Mesendoderm (in vitro differentiated cells): Measurements from ENCODE around the gene FBXL17.

Experiments used
- DNase-seq: peaks from one replicate; pipeline ENCODE4 v3.0.0; 2013
- H2AK5ac ChIP-seq: 2 replicates; pipeline ENCODE4 v1.6.1; 2013; ENCODE audit warnings: low read length, inconsistent platforms
- H2BK120ac ChIP-seq: 2 replicates; pipeline ENCODE4 v1.6.1; 2013; ENCODE audit warnings: low read depth, mild to moderate bottlenecking, low read length, moderate library complexity, mixed read lengths
- H2BK15ac ChIP-seq: replicated peaks from 2 replicates; pipeline ENCODE4 v1.6.1; 2013; ENCODE audit warnings: low read depth, mild to moderate bottlenecking, moderate library complexity
- H2BK5ac ChIP-seq: 2 replicates; pipeline ENCODE4 v1.6.1; 2013; ENCODE audit warnings: low read length, inconsistent platforms
- H3K18ac ChIP-seq: 2 replicates; pipeline ENCODE4 v1.6.1; 2013; ENCODE audit warnings: mild to moderate bottlenecking, low read length, mixed read lengths
- H3K23ac ChIP-seq: one replicate; pipeline ENCODE4 v1.6.1; 2013; ENCODE audit warnings: low read length
- H3K27ac ChIP-seq: 2 replicates; pipeline ENCODE4 v1.5.1; 2013; ENCODE audit warnings: low read depth, mild to moderate bottlenecking, inconsistent platforms, low read length, moderate library complexity
- H3K27me3 ChIP-seq: 2 replicates; pipeline ENCODE4 v1.6.1; 2013; ENCODE audit warnings: low read length, control low read depth, mild to moderate bottlenecking, inconsistent platforms; ENCODE audit not compliant: insufficient read depth, poor library complexity
- H3K36me3 ChIP-seq: 2 replicates; pipeline ENCODE4 v1.6.1; 2013; ENCODE audit warnings: low read length, inconsistent platforms; ENCODE audit not compliant: control insufficient read depth, insufficient read depth
- H3K4ac ChIP-seq: one replicate; pipeline ENCODE4 v1.6.1; 2013; ENCODE audit warnings: low read depth, mild to moderate bottlenecking, low read length, moderate library complexity
- H3K4me1 ChIP-seq: 2 replicates; pipeline ENCODE4 v1.6.1; 2013; ENCODE audit warnings: low read depth, low read length, inconsistent platforms; ENCODE audit not compliant: control insufficient read depth
- H3K4me2 ChIP-seq: 2 replicates; pipeline ENCODE4 v1.6.1; 2013; ENCODE audit warnings: low read length
- H3K4me3 ChIP-seq: 2 replicates; pipeline ENCODE4 v1.5.1; 2013; ENCODE audit warnings: mild to moderate bottlenecking, low read length
- H3K56ac ChIP-seq: one replicate; pipeline ENCODE4 v1.6.1; 2013; ENCODE audit warnings: low read length
- H3K79me1 ChIP-seq: 2 replicates; pipeline ENCODE4 v1.6.1; 2013; ENCODE audit warnings: low read length, inconsistent platforms
- H3K79me2 ChIP-seq: 2 replicates; pipeline ENCODE4 v1.6.1; 2013; ENCODE audit warnings: mild to moderate bottlenecking, low read length; ENCODE audit not compliant: control insufficient read depth, insufficient read depth
- H3K9ac ChIP-seq: 2 replicates; pipeline ENCODE4 v1.6.1; 2013; ENCODE audit warnings: low read length, inconsistent platforms
- H4K5ac ChIP-seq: one replicate; pipeline ENCODE4 v1.6.1; 2013; ENCODE audit warnings: low read length
- H4K8ac ChIP-seq: one replicate; pipeline ENCODE4 v1.6.1; 2013; ENCODE audit warnings: low read depth, mild to moderate bottlenecking, control low read depth, low read length, moderate library complexity
- WGBS: extraction: QIAGEN DNeasy Blood & Tissue Kit; methylation state at CpG from one replicate; pipeline ENCODE4 v1.1.7; 2013; ENCODE audit warnings: low lambda C conversion rate, missing lambda C conversion rate; ENCODE audit not compliant: insufficient coverage; ENCODE audit errors: extremely low coverage; 5-methylcytosine and 5-hydroxymethylcytosine counted together

FBXL17 gene

DNA sequence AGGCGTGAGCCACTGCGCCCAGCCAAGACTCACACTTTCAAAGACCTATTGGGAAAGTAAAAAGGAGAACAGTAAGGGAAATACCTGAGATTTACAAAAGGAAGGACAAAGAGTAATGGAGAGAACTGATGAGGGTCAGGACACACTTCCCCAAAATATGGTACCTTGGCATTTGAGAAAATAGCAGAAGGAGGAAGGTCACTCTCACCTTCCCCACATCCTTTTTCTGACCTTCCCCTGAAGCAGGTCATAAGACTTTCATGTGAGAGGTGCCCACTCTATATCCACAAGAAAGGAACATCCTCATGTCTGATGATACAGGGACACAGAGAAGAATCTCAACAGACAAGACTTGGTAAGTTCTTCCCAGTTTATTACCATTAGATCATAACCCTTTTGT is 272.8 kb downstream of the FBXL17 start:
- Histone ChIP-seq H3K27ac (no peak overlapping the region), H3K27me3 (no peaks in the 10 kb centered on the region), H3K79me2 (no peaks in the 10 kb centered on the region), H2BK15ac (no peak overlapping the region), H3K9ac (no peak overlapping the region), H3K4ac (no peak overlapping the region), H3K18ac (no peak overlapping the region), H3K4me1 (no peaks in the 10 kb centered on the region), H2BK120ac (no peak overlapping the region), H3K4me3 (no peak overlapping the region), H4K5ac (no peak overlapping the region), H2AK5ac (no peak overlapping the region), H3K23ac (no peak overlapping the region), H2BK5ac (no peak overlapping the region), H4K8ac (no peak overlapping the region), H3K36me3 (no peaks in the 10 kb centered on the region), H3K4me2 (no peak overlapping the region), H3K56ac (no peak overlapping the region), H3K79me1 (no peaks in the 10 kb centered on the region)
- DNase-seq, result no peak
- WGBS, result no CpG with 5 or more reads among the region's 2 CpGs

DNA sequence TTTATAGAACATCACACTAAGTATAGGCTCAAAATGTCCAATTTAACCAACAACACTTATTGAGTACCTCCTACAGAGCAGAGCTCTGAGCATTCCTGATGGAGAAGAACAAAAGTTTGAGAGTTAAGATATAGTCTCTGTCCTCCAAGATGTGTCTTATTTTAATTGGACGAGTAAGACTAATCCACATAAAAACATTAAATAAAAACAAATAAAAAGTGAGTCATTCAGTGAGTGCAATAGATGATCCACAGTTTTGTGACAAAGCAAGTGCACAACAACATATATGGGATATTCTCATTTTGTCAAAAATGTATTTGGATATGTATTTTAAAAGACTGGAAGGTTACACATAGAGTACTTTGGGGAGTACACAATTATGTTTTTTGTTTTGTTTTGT is 277.4 kb downstream of the FBXL17 start:
- H2BK15ac ChIP-seq, result no peak overlapping the region
- H3K56ac ChIP-seq, result no peak overlapping the region
- H3K18ac ChIP-seq, result no peak overlapping the region
- no peak overlapping the region for H2AK5ac ChIP-seq
- H2BK120ac ChIP-seq, result no peak overlapping the region
- WGBS, result no CpG with 5 or more reads among the region's 1 CpG
- no peaks in the 10 kb centered on the region for H3K27me3 ChIP-seq
- no peak overlapping the region for H3K9ac ChIP-seq
- no peak overlapping the region for H4K8ac ChIP-seq
- no peak overlapping the region for H3K4ac ChIP-seq
- no peaks in the 10 kb centered on the region for H3K79me2 ChIP-seq
- no peak overlapping the region for H3K27ac ChIP-seq
- no peak overlapping the region for H3K23ac ChIP-seq
- H3K4me1 ChIP-seq, result no peaks in the 10 kb centered on the region
- no peak overlapping the region for H2BK5ac ChIP-seq
- no peak overlapping the region for H3K4me3 ChIP-seq
- DNase-seq, result no peak
- H3K4me2 ChIP-seq, result no peak overlapping the region
- H3K36me3 ChIP-seq, result no peaks in the 10 kb centered on the region
- no peaks in the 10 kb centered on the region for H3K79me1 ChIP-seq
- no peak overlapping the region for H4K5ac ChIP-seq

DNA sequence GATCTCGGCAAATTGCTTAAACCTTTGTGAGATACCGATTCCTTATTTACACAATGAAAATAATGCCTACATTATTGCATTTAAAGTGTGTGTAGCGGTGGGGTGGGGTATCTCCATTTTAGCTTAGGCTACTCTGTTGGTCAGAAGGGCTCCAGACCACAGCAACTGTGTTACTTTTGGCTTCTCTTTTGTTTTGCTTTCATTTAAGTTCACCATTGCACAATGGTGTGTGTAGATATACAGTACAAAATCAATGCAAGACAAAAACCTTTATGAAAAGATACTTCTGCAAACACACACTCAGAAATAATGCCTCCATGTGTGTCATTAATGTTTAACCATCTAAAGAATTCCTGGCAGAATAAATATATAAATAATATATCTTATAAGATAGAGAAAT is 279.4 kb downstream of the FBXL17 start:
- no peak overlapping the region for H4K8ac ChIP-seq
- H3K23ac ChIP-seq, result no peak overlapping the region
- H3K36me3 ChIP-seq, result no peaks in the 10 kb centered on the region
- no peaks in the 10 kb centered on the region for H3K27me3 ChIP-seq
- H3K79me1 ChIP-seq, result no peaks in the 10 kb centered on the region
- H3K18ac ChIP-seq, result peak overlapping the region; percentile 39
- H3K4me3 ChIP-seq, result no peak overlapping the region
- no peak overlapping the region for H3K4ac ChIP-seq
- H2BK15ac ChIP-seq, result no peak overlapping the region
- H3K27ac ChIP-seq, result no peak overlapping the region
- H3K56ac ChIP-seq, result no peak overlapping the region
- H2AK5ac ChIP-seq, result no peak overlapping the region
- H4K5ac ChIP-seq, result no peak overlapping the region
- H2BK5ac ChIP-seq, result no peak overlapping the region
- H3K79me2 ChIP-seq, result no peaks in the 10 kb centered on the region
- H3K9ac ChIP-seq, result no peak overlapping the region
- H3K4me2 ChIP-seq, result no peak overlapping the region
- WGBS, result no CpG with 5 or more reads among the region's 3 CpGs
- no peak for DNase-seq
- no peaks in the 10 kb centered on the region for H3K4me1 ChIP-seq
- H2BK120ac ChIP-seq, result no peak overlapping the region

DNA sequence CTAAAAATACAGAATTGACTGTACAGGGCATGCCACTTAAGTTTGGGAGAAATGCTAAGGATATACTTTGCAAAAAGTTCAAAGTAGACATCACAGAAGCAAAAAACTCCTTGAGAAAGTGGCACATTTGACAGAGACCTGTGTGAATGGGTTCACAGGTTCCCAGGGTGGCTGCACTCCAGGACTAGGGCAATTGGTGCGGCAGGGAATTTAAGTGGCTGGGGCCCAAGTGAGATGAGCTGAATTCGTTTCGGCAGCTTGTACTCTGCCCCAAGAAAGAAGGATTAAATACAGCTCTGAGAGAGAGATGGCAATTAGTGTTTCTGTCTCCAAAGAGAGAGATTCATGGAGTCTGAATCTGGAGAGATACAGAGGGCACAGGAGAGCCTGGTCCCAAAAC is 280.1 kb downstream of the FBXL17 start:
- no peak overlapping the region for H4K5ac ChIP-seq
- H3K23ac ChIP-seq, result no peak overlapping the region
- no peak overlapping the region for H3K4me2 ChIP-seq
- no peaks in the 10 kb centered on the region for H3K4me1 ChIP-seq
- no peaks in the 10 kb centered on the region for H3K36me3 ChIP-seq
- no peak overlapping the region for H2BK15ac ChIP-seq
- no peak overlapping the region for H2BK5ac ChIP-seq
- no peak overlapping the region for H4K8ac ChIP-seq
- H3K79me2 ChIP-seq, result no peaks in the 10 kb centered on the region
- no peaks in the 10 kb centered on the region for H3K79me1 ChIP-seq
- H3K18ac ChIP-seq, result peak overlapping the region; percentile 2
- H3K56ac ChIP-seq, result no peak overlapping the region
- no peaks in the 10 kb centered on the region for H3K27me3 ChIP-seq
- no peak overlapping the region for H3K4me3 ChIP-seq
- no peak overlapping the region for H3K9ac ChIP-seq
- H3K27ac ChIP-seq, result no peak overlapping the region
- H3K4ac ChIP-seq, result no peak overlapping the region
- no CpG with 5 or more reads among the region's 3 CpGs for WGBS
- DNase-seq, result no peak
- no peak overlapping the region for H2AK5ac ChIP-seq
- no peak overlapping the region for H2BK120ac ChIP-seq

DNA sequence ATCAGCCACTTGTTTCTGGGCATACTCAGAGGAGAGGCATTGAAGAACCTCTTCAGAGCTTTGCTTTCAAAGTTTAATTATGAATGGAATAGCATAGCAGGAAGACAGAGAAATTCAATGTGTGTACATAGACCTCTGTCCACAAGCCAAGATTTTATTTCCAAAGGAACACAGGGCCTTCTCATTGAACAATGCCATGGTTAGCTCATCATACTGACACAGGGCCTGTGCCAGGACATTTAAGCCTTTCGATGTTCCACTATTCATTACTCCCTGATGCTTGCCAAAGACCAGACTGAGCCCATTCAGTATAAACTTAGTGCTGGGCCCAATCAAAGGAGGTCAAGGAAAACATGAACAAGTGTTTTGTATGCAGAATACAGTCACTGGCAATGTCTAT is 280.8 kb downstream of the FBXL17 start:
- no peak overlapping the region for H2BK120ac ChIP-seq
- WGBS, result no CpG with 5 or more reads among the region's 1 CpG
- no peak overlapping the region for H3K18ac ChIP-seq
- no peak overlapping the region for H2AK5ac ChIP-seq
- H3K79me2 ChIP-seq, result no peaks in the 10 kb centered on the region
- H3K27me3 ChIP-seq, result no peaks in the 10 kb centered on the region
- H3K4ac ChIP-seq, result no peak overlapping the region
- H2BK5ac ChIP-seq, result no peak overlapping the region
- no peak overlapping the region for H3K56ac ChIP-seq
- H3K36me3 ChIP-seq, result no peaks in the 10 kb centered on the region
- no peak overlapping the region for H4K5ac ChIP-seq
- H3K4me1 ChIP-seq, result no peaks in the 10 kb centered on the region
- no peak overlapping the region for H3K23ac ChIP-seq
- no peak overlapping the region for H3K4me2 ChIP-seq
- H3K9ac ChIP-seq, result no peak overlapping the region
- no peak overlapping the region for H3K4me3 ChIP-seq
- H2BK15ac ChIP-seq, result no peak overlapping the region
- H3K27ac ChIP-seq, result no peak overlapping the region
- H4K8ac ChIP-seq, result no peak overlapping the region
- H3K79me1 ChIP-seq, result no peaks in the 10 kb centered on the region
- no peak for DNase-seq

DNA sequence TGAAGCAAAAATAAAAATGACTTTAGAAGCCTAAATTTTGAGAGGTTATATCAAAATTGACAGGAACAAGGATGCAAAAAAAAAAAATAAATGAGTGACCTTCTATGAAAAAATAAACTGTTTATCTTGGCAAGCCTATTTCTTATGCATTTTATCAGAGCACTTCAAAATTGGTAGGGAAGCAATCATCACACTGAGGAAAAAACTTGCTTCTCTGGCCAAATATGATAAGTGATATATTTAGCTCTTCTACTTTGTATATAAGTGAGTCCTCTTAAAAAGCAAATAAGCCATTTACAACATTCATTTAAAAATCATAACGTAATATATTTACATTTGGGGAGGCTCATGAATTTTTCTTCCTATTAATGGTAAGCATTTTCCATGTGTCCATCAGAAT is 287.1 kb downstream of the FBXL17 start:
- H3K56ac ChIP-seq, result no peak overlapping the region
- DNase-seq, result no peak
- H3K4me3 ChIP-seq, result no peak overlapping the region
- H3K18ac ChIP-seq, result no peak overlapping the region
- H4K5ac ChIP-seq, result no peak overlapping the region
- H3K4ac ChIP-seq, result no peak overlapping the region
- no peak overlapping the region for H3K4me2 ChIP-seq
- no peak overlapping the region for H2BK5ac ChIP-seq
- H3K4me1 ChIP-seq, result no peaks in the 10 kb centered on the region
- no peak overlapping the region for H2AK5ac ChIP-seq
- H3K9ac ChIP-seq, result no peak overlapping the region
- H2BK120ac ChIP-seq, result no peak overlapping the region
- no peak overlapping the region for H3K27ac ChIP-seq
- H3K23ac ChIP-seq, result no peak overlapping the region
- H2BK15ac ChIP-seq, result no peak overlapping the region
- WGBS, result no CpG with 5 or more reads among the region's 1 CpG
- H3K79me1 ChIP-seq, result no peaks in the 10 kb centered on the region
- H3K27me3 ChIP-seq, result no peaks in the 10 kb centered on the region
- no peaks in the 10 kb centered on the region for H3K79me2 ChIP-seq
- no peaks in the 10 kb centered on the region for H3K36me3 ChIP-seq
- no peak overlapping the region for H4K8ac ChIP-seq
